A172 (cell line): Measurements from ENCODE around the gene ACYP2. TPM values are rescaled to one million over a fixed set of nuclear protein-coding genes. Genes with fewer than 3 reads are reported as not detected.
"Not testable (repeated sequence)": the region's sequence is repeated elsewhere in the genome, so short reads cannot be mapped to it uniquely, and the experiment has no call there.

Experiments
- DNase-seq: peaks from one replicate; pipeline ENCODE4 v3.0.0-alpha.2; 2015; ENCODE audit warnings: low spot score
- total RNA-seq: library from RNA; depleted of rRNA; stranded (reverse); fragments of >200 nt; shearing (Covaris generic); gene quantifications from 2 replicates; pipeline ENCODE4 v1.2.3, GENCODE V29; 2014

The ACYP2 gene
- total RNA-seq, 1 experiment from 2014 or later: 6.4 TPM

GRCh38 chr2:54224997-54225396, 109.6 kb downstream of the ACYP2 start:
- no peak for DNase-seq

GRCh38 chr2:54226260-54226659, 110.8 kb downstream of the ACYP2 start:
- DNase-seq: no peak

DNA sequence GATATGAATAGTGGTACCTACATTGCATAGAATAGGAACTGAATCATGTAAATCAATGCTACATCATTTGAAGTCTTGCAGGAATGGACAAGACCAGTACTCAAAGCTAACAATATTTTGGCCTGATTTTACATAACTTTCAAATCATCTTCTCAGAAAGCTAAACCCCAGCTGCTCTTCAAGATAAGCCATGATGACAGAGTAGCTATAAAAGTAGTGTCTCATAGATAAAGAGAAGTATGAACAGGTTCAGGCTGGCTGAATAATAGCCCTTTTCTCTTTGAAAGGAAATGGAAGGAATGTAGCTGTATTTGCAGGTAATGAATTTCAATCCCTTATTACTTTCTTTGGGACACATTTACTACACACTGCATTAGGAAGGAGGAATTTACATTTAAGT, 112.4 kb downstream of the ACYP2 start:
- DNase-seq: no peak

- no peak for DNase-seq
These were observed 113.5 kb downstream of the ACYP2 start for GRCh38 chr2:54228945-54229344.

DNA sequence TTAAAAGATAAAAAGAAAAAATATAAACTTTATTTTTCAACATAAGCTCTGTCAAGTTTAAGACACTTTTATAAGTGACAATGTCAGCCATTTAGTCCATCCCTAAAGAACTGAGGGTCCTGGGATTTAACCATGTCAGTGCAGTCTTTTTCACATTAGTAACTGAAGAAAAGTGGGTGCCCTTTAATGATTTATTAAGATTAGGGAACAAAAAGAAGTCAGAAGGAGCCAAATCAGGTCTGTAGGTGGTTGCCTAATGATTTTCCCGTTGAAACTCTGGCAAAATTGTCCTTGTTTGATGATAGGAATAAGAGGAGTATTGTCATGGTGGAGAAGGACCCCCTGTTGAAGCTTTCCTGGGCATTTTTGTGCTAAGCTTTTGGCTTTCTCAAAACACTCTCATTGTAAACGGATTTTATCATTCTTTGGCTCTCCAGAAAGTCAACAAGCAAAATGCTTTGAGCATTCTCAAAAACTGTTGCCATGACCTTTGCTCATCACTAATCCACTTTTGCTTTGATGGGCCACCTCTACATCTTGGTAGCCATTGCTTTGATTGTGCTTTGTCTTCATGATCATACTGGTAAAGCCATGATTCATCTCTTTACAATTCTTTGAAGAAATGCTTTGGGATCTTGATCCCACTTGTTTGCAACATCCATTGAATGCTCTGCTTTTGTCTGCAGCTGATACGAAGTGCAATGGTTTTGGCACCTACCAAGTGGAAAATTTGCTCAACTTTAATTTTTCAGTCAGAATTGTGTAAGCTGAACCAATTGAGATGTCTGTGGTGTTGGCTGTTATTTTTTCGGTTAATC, 118.6 kb downstream of the ACYP2 start:
- no peak for DNase-seq

GRCh38 chr2:54237428-54237827, 122.0 kb downstream of the ACYP2 start:
- no peak for DNase-seq

DNA sequence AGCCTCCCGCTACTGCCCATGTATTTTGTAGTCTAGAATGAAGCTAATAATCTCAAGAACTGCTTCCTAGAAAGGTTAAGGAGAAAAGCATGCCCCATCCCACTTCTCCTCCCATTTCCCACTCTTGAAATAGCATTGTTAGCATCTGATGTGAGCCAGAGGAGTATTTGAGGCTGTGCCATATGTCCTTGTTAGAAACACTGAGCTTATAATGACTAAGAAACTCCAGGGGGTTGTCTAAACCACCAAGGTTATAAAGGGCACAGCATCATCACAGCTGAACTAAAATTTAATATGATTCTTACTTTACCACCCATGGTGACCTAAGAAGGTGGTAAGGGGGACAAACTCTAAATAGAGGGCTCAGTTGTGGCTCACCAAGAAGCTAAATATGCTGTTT, 124.0 kb downstream of the ACYP2 start:
- peak; percentile 91 for DNase-seq

DNA sequence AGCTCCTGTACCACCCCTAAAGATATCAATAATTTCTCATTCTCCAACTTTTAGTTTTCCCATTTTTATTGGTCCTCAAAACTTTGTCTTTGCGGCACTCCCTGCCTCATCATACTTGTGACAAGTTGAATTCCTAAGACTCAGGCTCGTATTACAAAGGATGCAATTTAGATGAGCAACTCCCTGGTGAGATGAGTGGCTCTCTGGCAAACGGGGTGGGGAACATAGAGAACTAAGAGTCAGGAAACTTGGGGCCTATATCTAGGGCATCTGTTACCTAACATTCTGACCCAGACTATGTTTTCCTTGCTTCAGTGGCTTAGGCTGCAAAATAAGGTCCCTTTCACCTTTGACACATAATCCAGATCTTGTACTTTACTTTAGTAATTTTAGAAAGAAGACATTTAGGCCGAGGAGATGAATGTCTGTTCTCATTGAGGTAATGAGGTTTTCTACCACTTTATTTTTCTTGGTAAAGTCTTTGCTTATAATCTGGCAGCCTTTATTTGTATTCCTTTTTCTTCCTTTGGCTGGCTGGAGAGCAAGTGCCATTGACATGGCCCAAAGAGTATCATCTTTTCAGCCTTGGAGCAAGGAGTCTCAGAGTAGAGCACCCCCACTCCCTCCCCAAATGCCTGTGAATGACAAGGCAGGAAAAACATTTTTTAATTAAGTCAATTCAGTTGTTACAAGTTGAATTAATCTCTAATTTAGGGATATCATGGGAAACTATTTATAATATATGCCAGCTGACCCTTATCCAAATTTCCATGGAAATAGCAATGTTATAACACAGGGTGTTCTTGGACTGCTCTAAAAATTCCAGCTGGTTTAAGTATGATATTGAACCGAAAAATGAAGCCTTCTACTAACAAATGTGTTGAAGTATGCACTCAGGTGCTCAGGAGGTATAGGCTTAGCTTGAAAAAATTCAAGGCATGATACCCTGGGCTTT, 125.4 kb downstream of the ACYP2 start:
- peak; percentile 16 for DNase-seq

GRCh38 chr2:54247115-54247514, 131.7 kb downstream of the ACYP2 start:
- no peak for DNase-seq

GRCh38 chr2:54249629-54250028, 134.2 kb downstream of the ACYP2 start:
- no peak for DNase-seq

DNA sequence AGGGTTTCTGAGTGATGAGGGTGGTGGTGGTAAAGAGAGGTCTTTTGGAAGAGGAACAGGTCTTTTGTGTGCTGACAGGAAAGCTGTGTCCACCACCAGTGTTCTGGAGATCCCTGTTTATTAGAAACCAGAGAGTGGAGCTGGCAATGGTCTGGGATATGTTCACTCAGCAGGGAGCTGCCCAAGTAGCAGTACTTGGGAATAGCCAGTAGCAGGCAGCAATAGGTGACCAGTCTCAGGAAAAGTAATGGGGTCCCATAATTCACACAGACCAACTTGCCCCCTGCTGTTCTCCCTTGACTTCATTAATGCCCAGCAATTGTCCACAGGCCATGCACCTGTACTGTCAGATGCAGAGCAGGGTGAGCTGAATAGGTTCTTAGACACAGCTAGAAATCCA, 138.8 kb downstream of the ACYP2 start:
- no peak for DNase-seq

GRCh38 chr2:54255230-54256090, 140.0 kb downstream of the ACYP2 start:
- DNase-seq: no peak

GRCh38 chr2:54256091-54256694, 140.8 kb downstream of the ACYP2 start, which contains the start of gene TSPYL6:
Gene TSPYL6, minus strand, starts transcription at chr2:54256229. Its CDS starts 78 bp downstream, at chr2:54256151.
- no peak for DNase-seq

DNA sequence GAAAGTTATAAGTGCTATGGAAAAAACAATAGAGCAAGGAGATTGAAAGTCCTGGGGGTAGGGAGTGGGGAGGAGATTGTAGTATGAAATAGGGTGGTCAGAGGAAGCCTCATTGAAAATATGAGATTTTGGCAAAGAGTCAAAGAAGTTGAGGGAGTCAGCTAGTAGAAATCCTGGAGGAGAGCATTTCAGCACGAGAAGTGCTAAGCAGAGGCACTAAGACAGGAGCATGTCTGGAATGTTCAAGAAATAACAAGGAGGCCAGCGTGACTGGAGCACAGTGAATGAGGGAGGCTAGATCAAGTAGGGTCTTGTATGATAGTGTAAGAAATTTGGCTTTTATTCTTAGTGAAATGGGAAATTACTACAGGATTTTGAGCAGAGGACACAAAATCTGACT, 142.8 kb downstream of the ACYP2 start:
- DNase-seq: no peak

GRCh38 chr2:54259413-54260240, 144.2 kb downstream of the ACYP2 start:
- DNase-seq: no peak

DNA sequence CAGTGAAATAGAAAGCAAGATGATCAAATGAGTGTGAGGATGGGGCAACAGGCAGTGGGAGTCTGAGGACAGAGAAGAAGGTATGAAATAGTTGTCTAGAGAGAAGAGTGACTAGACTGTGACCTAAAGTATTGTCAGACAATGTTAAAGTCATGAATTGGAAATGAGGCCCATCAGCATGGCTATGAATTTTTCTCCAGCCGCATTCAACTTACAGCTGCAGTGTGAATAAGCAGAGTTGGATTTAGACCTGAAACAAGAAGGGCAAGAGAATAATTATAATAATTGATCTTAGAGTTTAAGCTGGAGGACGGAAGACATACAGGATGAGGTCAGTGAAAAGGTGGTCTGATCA, 144.8 kb downstream of the ACYP2 start:
- DNase-seq: no peak

DNA sequence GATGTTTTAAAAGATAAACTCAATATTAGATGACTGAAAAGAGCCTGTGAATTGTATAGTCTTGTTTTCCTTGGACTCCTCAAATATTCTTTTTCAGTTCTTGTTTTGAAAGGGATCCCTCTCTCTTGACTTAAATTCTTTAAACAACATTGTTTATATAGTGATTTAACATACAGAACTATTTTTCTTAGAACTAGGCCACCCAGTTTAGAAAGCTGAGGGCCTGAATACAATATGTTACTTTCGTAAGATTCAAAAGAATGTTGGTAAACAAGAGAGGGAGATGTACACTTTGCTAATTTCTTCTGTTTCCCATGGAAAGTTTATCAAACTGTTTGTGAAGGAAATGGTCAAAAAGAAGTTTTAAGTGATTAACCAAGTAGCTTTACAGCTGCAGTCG, 146.1 kb downstream of the ACYP2 start:
- no peak for DNase-seq

GRCh38 chr2:54262015-54262765, 146.8 kb downstream of the ACYP2 start:
- no peak for DNase-seq

DNA sequence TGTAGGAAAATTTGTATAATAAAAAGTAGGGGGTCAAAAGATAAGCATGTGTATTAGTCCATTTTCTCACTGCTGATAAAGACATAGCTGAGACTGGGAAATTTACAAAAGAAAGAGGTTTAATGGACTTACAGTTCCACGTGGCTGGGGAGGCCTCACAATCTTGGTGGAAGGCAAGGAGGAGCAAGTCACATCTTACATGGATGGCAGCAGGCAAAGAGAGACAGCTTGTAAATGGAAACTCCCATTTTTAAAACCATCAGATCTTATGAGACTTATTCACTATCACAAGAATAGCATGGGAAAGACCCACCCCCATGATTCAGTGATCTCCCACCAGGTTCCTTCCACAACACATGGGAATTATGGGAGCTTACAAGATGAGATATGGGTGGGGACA, 149.7 kb downstream of the ACYP2 start:
- DNase-seq: not testable (repeated sequence)

- no peak for DNase-seq
These were observed 152.2 kb downstream of the ACYP2 start for GRCh38 chr2:54267577-54267976.
